H9 (cell line): ENCODE data around the gene ACSL4. TPM values are rescaled to one million over a fixed set of nuclear protein-coding genes. Genes with fewer than 3 reads are reported as not detected.

Source experiments
- DNase-seq: peaks from one replicate; pipeline ENCODE4 v3.0.0-alpha.2; 2017
- H2AFZ ChIP-seq: one replicate; pipeline ENCODE4 v1.6.1; 2013; ENCODE audit warnings: mild to moderate bottlenecking, low read length, control low read depth, moderate library complexity
- H2AK5ac ChIP-seq: 2 replicates; pipeline ENCODE4 v1.6.1; 2013; ENCODE audit warnings: low read length, control low read depth, mixed read lengths; ENCODE audit not compliant: insufficient read length
- H2BK120ac ChIP-seq: one replicate; pipeline ENCODE4 v1.6.1; 2013; ENCODE audit warnings: low read depth, mild to moderate bottlenecking, low read length, control low read depth, inconsistent platforms; ENCODE audit not compliant: poor library complexity, severe bottlenecking
- H2BK12ac ChIP-seq: 2 replicates; pipeline ENCODE4 v1.6.1; 2013; ENCODE audit warnings: low read length, control low read depth, mixed read lengths, low read depth; ENCODE audit not compliant: insufficient read length
- H2BK15ac ChIP-seq: 2 replicates; pipeline ENCODE4 v1.6.1; 2013; ENCODE audit warnings: low read depth, low read length, control low read depth
- H2BK20ac ChIP-seq: one replicate; pipeline ENCODE4 v1.6.1; 2013; ENCODE audit warnings: low read depth, mild to moderate bottlenecking, low read length, control low read depth, inconsistent platforms; ENCODE audit not compliant: poor library complexity, severe bottlenecking
- H2BK5ac ChIP-seq: 2 replicates; pipeline ENCODE4 v1.6.1; 2013; ENCODE audit warnings: low read length, control low read depth, mixed read lengths; ENCODE audit not compliant: insufficient read length
- H3K14ac ChIP-seq: 2 replicates; pipeline ENCODE4 v1.6.1; 2013; ENCODE audit warnings: low read length, control low read depth; ENCODE audit not compliant: insufficient read depth
- H3K18ac ChIP-seq: 2 replicates; pipeline ENCODE4 v1.6.1; 2013; ENCODE audit warnings: low read depth, mild to moderate bottlenecking, mixed read lengths, low read length, control low read depth; ENCODE audit not compliant: insufficient read length
- H3K23ac ChIP-seq: 2 replicates; pipeline ENCODE4 v1.6.1; 2013; ENCODE audit warnings: low read length, control low read depth, mixed read lengths, low read depth; ENCODE audit not compliant: insufficient read length
- H3K23me2 ChIP-seq: 2 replicates; pipeline ENCODE4 v1.6.1; 2013; ENCODE audit warnings: low read depth, mild to moderate bottlenecking, mixed read lengths, low read length, control low read depth; ENCODE audit not compliant: insufficient read length, poor library complexity, severe bottlenecking
- H3K27ac ChIP-seq: 2 replicates; pipeline ENCODE4 v1.5.1; 2013; ENCODE audit warnings: low read length, control low read depth, mixed read lengths, low read depth; ENCODE audit not compliant: insufficient read length
- H3K27me3 ChIP-seq: 2 replicates; pipeline ENCODE4 v1.6.1; 2013; ENCODE audit warnings: low read length, control low read depth, inconsistent platforms; ENCODE audit not compliant: insufficient read depth
- H3K4ac ChIP-seq: 2 replicates; pipeline ENCODE4 v1.6.1; 2013; ENCODE audit warnings: low read depth, mild to moderate bottlenecking, control low read depth, inconsistent platforms, low read length, moderate library complexity
- H3K4me1 ChIP-seq: 2 replicates; pipeline ENCODE4 v1.6.1; 2013; ENCODE audit warnings: low read length, control low read depth, inconsistent platforms; ENCODE audit not compliant: insufficient read depth
- H3K4me2 ChIP-seq: 2 replicates; pipeline ENCODE4 v1.6.1; 2013; ENCODE audit warnings: low read length, control low read depth, mixed read lengths; ENCODE audit not compliant: insufficient read length, insufficient read depth
- H3K56ac ChIP-seq: 2 replicates; pipeline ENCODE4 v1.6.1; 2013; ENCODE audit warnings: low read depth, mild to moderate bottlenecking, mixed read lengths, low read length, control low read depth; ENCODE audit not compliant: insufficient read length
- H3K79me1 ChIP-seq: 2 replicates; pipeline ENCODE4 v1.6.1; 2013; ENCODE audit warnings: low read depth, mild to moderate bottlenecking, moderate library complexity, low read length, control low read depth, inconsistent platforms; ENCODE audit not compliant: insufficient read depth, poor library complexity, severe bottlenecking
- H3K79me2 ChIP-seq: 2 replicates; pipeline ENCODE4 v1.6.1; 2013; ENCODE audit warnings: low read length, control low read depth, inconsistent platforms; ENCODE audit not compliant: insufficient read depth
- H3K9ac ChIP-seq: 2 replicates; pipeline ENCODE4 v1.6.1; 2013; ENCODE audit warnings: low read length, control low read depth, mixed read lengths; ENCODE audit not compliant: insufficient read length; ENCODE audit errors: extremely low read depth
- H3K9me3 ChIP-seq: one replicate; pipeline ENCODE4 v1.6.1; 2013; ENCODE audit warnings: low read depth, low read length, inconsistent platforms; ENCODE audit not compliant: control insufficient read depth
- H3T11ph ChIP-seq: one replicate; pipeline ENCODE4 v1.6.1; 2013; ENCODE audit warnings: mild to moderate bottlenecking, low read length, control low read depth, inconsistent platforms
- H4K20me1 ChIP-seq: one replicate; pipeline ENCODE4 v1.6.1; 2013; ENCODE audit not compliant: control insufficient read depth, insufficient read length, insufficient read depth
- H4K5ac ChIP-seq: 2 replicates; pipeline ENCODE4 v1.6.1; 2013; ENCODE audit warnings: low read depth, mild to moderate bottlenecking, mixed read lengths, low read length, control low read depth; ENCODE audit not compliant: insufficient read length
- H4K8ac ChIP-seq: replicated peaks from 2 replicates; pipeline ENCODE4 v1.6.1; 2013; ENCODE audit warnings: low read length, control low read depth, mixed read lengths, low read depth; ENCODE audit not compliant: insufficient read length
- H4K91ac ChIP-seq: 2 replicates; pipeline ENCODE4 v1.6.1; 2013; ENCODE audit warnings: low read depth, mild to moderate bottlenecking, moderate library complexity, mixed read lengths, low read length, control low read depth; ENCODE audit not compliant: insufficient read length
- H3K27ac Mint-ChIP-seq, 3 experiments: 2 replicates in 2 of 3; 3 replicates in 1 of 3; pipeline ENCODE4 v1.8.0; 2020 to 2021; ENCODE audit warnings: mixed read lengths in 3 of 3, mild to moderate bottlenecking in 1 of 3, moderate library complexity in 1 of 3
- H3K27me3 Mint-ChIP-seq: 2 replicates; pipeline ENCODE4 v1.8.0; 2021; ENCODE audit warnings: low read depth, mild to moderate bottlenecking, moderate library complexity, mixed read lengths
- H3K36me3 Mint-ChIP-seq, 3 experiments: 2 replicates in 2 of 3; 3 replicates in 1 of 3; pipeline ENCODE4 v1.8.0; 2020 to 2021; ENCODE audit warnings: low read depth in 3 of 3, mixed read lengths in 3 of 3; ENCODE audit not compliant: insufficient read depth in 1 of 3
- H3K4me1 Mint-ChIP-seq, 2 experiments: 2 replicates each; pipeline ENCODE4 v1.8.0; 2020; ENCODE audit warnings: mixed read lengths in 2 of 2
- H3K4me3 Mint-ChIP-seq, 2 experiments: 2 replicates in 1 of 2; 3 replicates in 1 of 2; pipeline ENCODE4 v1.8.0; 2020 to 2021; ENCODE audit warnings: mild to moderate bottlenecking in 2 of 2, mixed read lengths in 2 of 2, moderate library complexity in 1 of 2
- H3K9me3 Mint-ChIP-seq, 2 experiments: 2 replicates in 1 of 2; 3 replicates in 1 of 2; pipeline ENCODE4 v1.8.0; 2020; ENCODE audit warnings: mild to moderate bottlenecking in 2 of 2, mixed read lengths in 2 of 2, moderate library complexity in 1 of 2
- WGBS: extraction: QIAGEN DNeasy Blood & Tissue Kit; methylation state at CpG from one replicate; pipeline ENCODE4 v1.1.7; 2013; ENCODE audit warnings: missing lambda C conversion rate, low lambda C conversion rate, mixed read lengths; ENCODE audit not compliant: insufficient read length; ENCODE audit errors: extremely low coverage; 5-methylcytosine and 5-hydroxymethylcytosine counted together
- total RNA-seq: library from RNA; stranded (reverse); gene quantifications from 2 replicates; pipeline ENCODE4 v1.2.1, GENCODE V29; 2021
- TF ChIP-seq, protein P1 (sequence below): fragments of 200-600 bp; sonication (generic); conservative IDR thresholded peaks from 3 replicates; pipeline ENCODE4 v1.8.0; 2021; ENCODE audit warnings: antibody characterized with exemption, mild to moderate bottlenecking

The ACSL4 gene
- total RNA-seq, 1 experiment from 2014 or later: 41.6 TPM

- no peak overlapping the region for H2AFZ ChIP-seq
- no peak overlapping the region for H2BK15ac ChIP-seq
- H3K4ac ChIP-seq: no peak overlapping the region
- H4K20me1 ChIP-seq: no peaks in the 10 kb centered on the region
- Mint-ChIP-seq H3K9me3 (no peaks in the 10 kb centered on the region), H3K36me3 (no peaks in the 10 kb centered on the region; a peak in 3 of 7 replicates), H3K4me3 (no peak overlapping the region), H3K27me3 (no peaks in the 10 kb centered on the region), H3K4me1 (peaks cover 10 to 11% of the 10 kb centered on the region in 2 experiments), H3K27ac (no peak overlapping the region)
- no peak overlapping the region for H4K91ac ChIP-seq
- no peaks in the 10 kb centered on the region for H3K27me3 ChIP-seq
- no peak overlapping the region for H3K9ac ChIP-seq
- H3K9me3 ChIP-seq: no peaks in the 10 kb centered on the region
- no peaks in the 10 kb centered on the region for H3K23me2 ChIP-seq
- no peak overlapping the region for H4K8ac ChIP-seq
- no peak for DNase-seq
- H4K5ac ChIP-seq: no peak overlapping the region
- H3K79me1 ChIP-seq: peaks cover 7% of the 10 kb centered on the region
- no peak overlapping the region for H3K23ac ChIP-seq
- H2BK20ac ChIP-seq: no peak overlapping the region
- no peak overlapping the region for H2BK120ac ChIP-seq
- H3K27ac ChIP-seq: no peak overlapping the region
- no peak overlapping the region for H2BK5ac ChIP-seq
- no peak overlapping the region for H2AK5ac ChIP-seq
- H3K56ac ChIP-seq: no peak overlapping the region
- H2BK12ac ChIP-seq: no peak overlapping the region
- H3K14ac ChIP-seq: no peak overlapping the region
- no CpG with 5 or more reads among the region's 1 CpG for WGBS
- TF ChIP-seq, protein P1, sequence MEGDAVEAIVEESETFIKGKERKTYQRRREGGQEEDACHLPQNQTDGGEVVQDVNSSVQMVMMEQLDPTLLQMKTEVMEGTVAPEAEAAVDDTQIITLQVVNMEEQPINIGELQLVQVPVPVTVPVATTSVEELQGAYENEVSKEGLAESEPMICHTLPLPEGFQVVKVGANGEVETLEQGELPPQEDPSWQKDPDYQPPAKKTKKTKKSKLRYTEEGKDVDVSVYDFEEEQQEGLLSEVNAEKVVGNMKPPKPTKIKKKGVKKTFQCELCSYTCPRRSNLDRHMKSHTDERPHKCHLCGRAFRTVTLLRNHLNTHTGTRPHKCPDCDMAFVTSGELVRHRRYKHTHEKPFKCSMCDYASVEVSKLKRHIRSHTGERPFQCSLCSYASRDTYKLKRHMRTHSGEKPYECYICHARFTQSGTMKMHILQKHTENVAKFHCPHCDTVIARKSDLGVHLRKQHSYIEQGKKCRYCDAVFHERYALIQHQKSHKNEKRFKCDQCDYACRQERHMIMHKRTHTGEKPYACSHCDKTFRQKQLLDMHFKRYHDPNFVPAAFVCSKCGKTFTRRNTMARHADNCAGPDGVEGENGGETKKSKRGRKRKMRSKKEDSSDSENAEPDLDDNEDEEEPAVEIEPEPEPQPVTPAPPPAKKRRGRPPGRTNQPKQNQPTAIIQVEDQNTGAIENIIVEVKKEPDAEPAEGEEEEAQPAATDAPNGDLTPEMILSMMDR: no peak
- H3K4me2 ChIP-seq: no peak overlapping the region
- peaks cover 14% of the 10 kb centered on the region; the same call in 1 of the 2 replicates for H3K79me2 ChIP-seq
- H3K18ac ChIP-seq: no peak overlapping the region
- H3T11ph ChIP-seq: no peak overlapping the region
- H3K4me1 ChIP-seq: no peaks in the 10 kb centered on the region
Observed at GRCh38 chrX:109714340-109714958, 18.6 kb downstream of the ACSL4 start.
